OCI-LY1 (cell line): ENCODE results near the gene BIN2.
"Not testable (repeated sequence)": the region's sequence is repeated elsewhere in the genome, so short reads cannot be mapped to it uniquely, and the experiment has no call there.

Source experiments
- H2AFZ ChIP-seq: fragments of 200-600 bp; sonication (generic), shearing (Covaris generic); 2 replicates; pipeline ENCODE4 v1.6.0; 2014; ENCODE audit warnings: antibody characterized with exemption, mild to moderate bottlenecking, low read length
- H3F3A ChIP-seq: fragments of 200-600 bp; sonication (generic), shearing (Covaris generic); 2 replicates; pipeline ENCODE4 v1.6.0; 2014; ENCODE audit warnings: mild to moderate bottlenecking, antibody characterized with exemption, low read length, moderate library complexity; ENCODE audit not compliant: insufficient read depth
- H3K27ac ChIP-seq: fragments of 200-600 bp; sonication (generic); 2 replicates; pipeline ENCODE4 v1.5.1; 2014; ENCODE audit warnings: low read length, mixed run types, mild to moderate bottlenecking, low read depth; ENCODE audit not compliant: poor library complexity, severe bottlenecking
- H3K27me3 ChIP-seq: fragments of 200-600 bp; sonication (generic); 2 replicates; pipeline ENCODE4 v1.6.0; 2014; ENCODE audit warnings: antibody characterized with exemption, mild to moderate bottlenecking, low read length, moderate library complexity; ENCODE audit not compliant: insufficient read depth
- H3K36me3 ChIP-seq: fragments of 200-600 bp; sonication (generic); 2 replicates; pipeline ENCODE4 v1.6.1; 2014; ENCODE audit warnings: mild to moderate bottlenecking, antibody characterized with exemption, low read length, moderate library complexity, mixed read lengths; ENCODE audit not compliant: insufficient read depth
- H3K4me1 ChIP-seq: fragments of 200-600 bp; sonication (generic); 2 replicates; pipeline ENCODE4 v1.5.1; 2014; ENCODE audit warnings: mild to moderate bottlenecking, low read length, moderate library complexity; ENCODE audit not compliant: insufficient read depth, severe bottlenecking
- H3K4me2 ChIP-seq: fragments of 200-600 bp; sonication (generic), shearing (Covaris generic); 2 replicates; pipeline ENCODE4 v1.6.1; 2014; ENCODE audit warnings: low read length
- H3K4me3 ChIP-seq: fragments of 200-600 bp; sonication (generic); 2 replicates; pipeline ENCODE4 v1.5.1; 2014; ENCODE audit warnings: low read length, low read depth, mild to moderate bottlenecking, mixed read lengths; ENCODE audit not compliant: poor library complexity, severe bottlenecking
- H3K79me2 ChIP-seq: fragments of 200-600 bp; shearing (Covaris generic); 2 replicates; pipeline ENCODE4 v1.6.1; 2016; ENCODE audit warnings: mixed run types, low read length, mixed read lengths; ENCODE audit not compliant: insufficient read depth
- H3K9ac ChIP-seq: fragments of 200-600 bp; sonication (generic), shearing (Covaris generic); 2 replicates; pipeline ENCODE4 v1.6.1; 2014; ENCODE audit warnings: mild to moderate bottlenecking, low read length, mixed read lengths
- H3K9me2 ChIP-seq: fragments of 200-600 bp; sonication (generic), shearing (Covaris generic); 2 replicates; pipeline ENCODE4 v1.6.1; 2014; ENCODE audit warnings: low read depth, mild to moderate bottlenecking, low read length, mixed read lengths
- H3K9me3 ChIP-seq: fragments of 200-600 bp; shearing (Covaris generic); 2 replicates; pipeline ENCODE4 v1.6.1; 2014; ENCODE audit warnings: low read length, mixed read lengths
- H4K20me1 ChIP-seq: fragments of 200-600 bp; sonication (generic), shearing (Covaris generic); 2 replicates; pipeline ENCODE4 v1.6.0; 2016; ENCODE audit warnings: mild to moderate bottlenecking, low read length; ENCODE audit not compliant: insufficient read depth
- EZH2 ChIP-seq: fragments of 200-600 bp; sonication (generic), shearing (Covaris generic); IDR thresholded peaks from 2 replicates; pipeline ENCODE4 v1.8.0; 2017; ENCODE audit warnings: borderline replicate concordance, mixed run types, mild to moderate bottlenecking, antibody characterized with exemption, low read length, moderate library complexity, mixed read lengths
- TF ChIP-seq, protein P1 (sequence below): fragments of 200-600 bp; sonication (generic), shearing (Covaris generic); IDR thresholded peaks from 2 replicates; pipeline ENCODE4 v1.5.1; 2017; ENCODE audit warnings: mild to moderate bottlenecking, antibody characterized with exemption, low read length, moderate library complexity, mixed read lengths

The BIN2 gene

DNA sequence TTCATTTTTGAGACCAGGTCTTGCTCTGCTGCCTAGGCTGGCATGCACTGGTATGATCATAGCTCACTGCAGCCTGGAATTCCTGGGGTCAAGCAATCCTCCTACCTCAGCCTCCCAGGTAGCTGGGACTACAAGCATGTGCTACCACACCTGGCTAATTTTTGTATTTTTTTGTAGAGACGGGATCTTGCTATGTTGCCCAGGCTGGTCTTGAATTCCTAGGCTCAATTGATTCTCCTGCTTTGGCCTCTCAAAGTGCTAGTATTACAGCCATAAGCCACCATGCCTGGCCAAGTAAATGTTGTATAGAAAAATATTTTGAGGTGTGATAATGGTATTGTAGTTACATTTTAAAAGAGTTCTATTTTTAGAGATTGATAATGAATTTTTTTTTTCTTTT lies 12.6 kb downstream of the BIN2 start:
- Histone ChIP-seq H3K4me2 (no peak overlapping the region), H3K27me3 (0 out of 2 replicates have a peak, but pooled peaks cover 3% of the 10 kb centered on the region), H3K27ac (no peak overlapping the region), H3K9me2 (no peaks in the 10 kb centered on the region), H3K79me2 (no peaks in the 10 kb centered on the region), H3K4me3 (no peak overlapping the region), H3K9me3 (no peaks in the 10 kb centered on the region), H3K4me1 (no peaks in the 10 kb centered on the region), H3K9ac (no peak overlapping the region), H3F3A (no peaks in the 10 kb centered on the region), H3K36me3 (no peaks in the 10 kb centered on the region), H4K20me1 (no peaks in the 10 kb centered on the region), H2AFZ (no peak overlapping the region)
- TF ChIP-seq, protein P1, sequence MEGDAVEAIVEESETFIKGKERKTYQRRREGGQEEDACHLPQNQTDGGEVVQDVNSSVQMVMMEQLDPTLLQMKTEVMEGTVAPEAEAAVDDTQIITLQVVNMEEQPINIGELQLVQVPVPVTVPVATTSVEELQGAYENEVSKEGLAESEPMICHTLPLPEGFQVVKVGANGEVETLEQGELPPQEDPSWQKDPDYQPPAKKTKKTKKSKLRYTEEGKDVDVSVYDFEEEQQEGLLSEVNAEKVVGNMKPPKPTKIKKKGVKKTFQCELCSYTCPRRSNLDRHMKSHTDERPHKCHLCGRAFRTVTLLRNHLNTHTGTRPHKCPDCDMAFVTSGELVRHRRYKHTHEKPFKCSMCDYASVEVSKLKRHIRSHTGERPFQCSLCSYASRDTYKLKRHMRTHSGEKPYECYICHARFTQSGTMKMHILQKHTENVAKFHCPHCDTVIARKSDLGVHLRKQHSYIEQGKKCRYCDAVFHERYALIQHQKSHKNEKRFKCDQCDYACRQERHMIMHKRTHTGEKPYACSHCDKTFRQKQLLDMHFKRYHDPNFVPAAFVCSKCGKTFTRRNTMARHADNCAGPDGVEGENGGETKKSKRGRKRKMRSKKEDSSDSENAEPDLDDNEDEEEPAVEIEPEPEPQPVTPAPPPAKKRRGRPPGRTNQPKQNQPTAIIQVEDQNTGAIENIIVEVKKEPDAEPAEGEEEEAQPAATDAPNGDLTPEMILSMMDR: no peak
- no peak for TF ChIP-seq EZH2

DNA sequence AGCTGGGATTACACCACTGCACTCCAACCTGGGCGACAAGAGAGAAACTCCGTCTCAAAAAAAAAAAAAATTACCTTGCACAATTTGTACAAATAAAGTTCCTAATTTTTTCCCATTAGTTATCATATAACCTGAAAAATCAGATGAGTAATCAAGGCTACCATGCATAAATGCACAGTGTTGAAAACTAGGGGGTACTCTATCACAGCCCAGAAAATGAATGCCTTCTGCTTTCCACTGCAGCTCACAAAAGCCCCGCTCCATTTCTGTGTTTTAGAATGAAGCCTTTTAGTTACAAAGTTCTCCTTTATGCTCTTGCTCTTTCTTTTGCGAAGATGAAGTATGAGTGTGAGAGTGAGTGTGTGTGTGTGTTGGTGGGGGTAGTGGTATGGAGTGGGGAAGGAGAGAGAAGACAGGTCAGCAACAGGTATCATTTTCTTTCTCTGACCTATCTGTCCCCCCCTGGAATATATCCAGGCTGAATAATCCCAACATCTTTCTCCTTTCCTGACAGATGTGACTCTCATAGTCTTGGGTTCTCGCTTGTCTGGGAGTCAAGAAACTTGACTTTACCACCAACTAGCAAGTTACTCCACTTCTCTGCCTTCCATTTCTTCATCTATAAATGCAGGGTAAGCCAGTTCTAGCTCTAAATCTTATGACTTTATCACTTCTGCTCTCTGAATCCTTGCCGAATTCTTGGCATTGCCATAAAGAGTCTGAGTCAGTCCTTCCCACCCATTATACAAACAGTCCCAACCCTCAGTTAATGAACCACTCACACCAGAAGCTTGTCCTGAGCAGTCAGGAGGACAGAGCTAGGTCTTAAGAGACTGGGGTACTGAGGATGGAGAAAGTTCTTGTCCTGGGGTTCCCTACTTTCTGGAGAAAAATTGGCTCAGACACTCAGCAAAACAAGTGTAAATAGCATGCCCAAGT lies 16.1 kb downstream of the BIN2 start:
- Histone ChIP-seq H3K4me2 (no peak overlapping the region), H3K27ac (no peak overlapping the region)

DNA sequence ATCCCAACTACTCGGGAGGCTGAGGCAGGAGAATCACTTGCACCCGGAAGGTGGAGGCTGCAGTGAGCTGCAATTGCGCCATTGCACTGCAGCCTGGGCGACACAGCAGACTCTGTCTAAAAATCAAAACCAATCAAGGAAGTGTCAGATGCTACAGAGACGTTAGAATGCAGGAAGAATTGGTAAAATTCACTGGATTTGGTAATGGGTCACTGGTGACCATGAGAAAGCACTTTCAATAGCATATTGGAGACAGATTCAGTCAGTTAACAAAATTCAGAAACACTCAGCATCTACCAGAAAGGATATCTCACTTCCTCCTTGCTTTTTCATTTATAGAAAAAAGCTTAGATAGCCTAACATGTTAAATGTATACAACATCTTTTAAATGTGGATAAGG lies 17.5 kb downstream of the BIN2 start:
- H3K4me1 ChIP-seq: no peaks in the 10 kb centered on the region
- no peaks in the 10 kb centered on the region for H3K36me3 ChIP-seq

More for the DNA sequence above, 16.1 kb downstream of the BIN2 start:
- no peak overlapping the region for H2AFZ ChIP-seq
- no peaks in the 10 kb centered on the region for H3K36me3 ChIP-seq
- TF ChIP-seq, protein P1: no peak
- no peak for TF ChIP-seq EZH2
- H3K4me3 ChIP-seq: no peak overlapping the region
- H3K79me2 ChIP-seq: no peaks in the 10 kb centered on the region
- no peaks in the 10 kb centered on the region for H3F3A ChIP-seq
- no peaks in the 10 kb centered on the region for H3K4me1 ChIP-seq
- H4K20me1 ChIP-seq: no peaks in the 10 kb centered on the region
- H3K9ac ChIP-seq: no peak overlapping the region
- H3K9me3 ChIP-seq: no peaks in the 10 kb centered on the region
- H3K27me3 ChIP-seq: no peaks in the 10 kb centered on the region
- no peaks in the 10 kb centered on the region for H3K9me2 ChIP-seq

DNA sequence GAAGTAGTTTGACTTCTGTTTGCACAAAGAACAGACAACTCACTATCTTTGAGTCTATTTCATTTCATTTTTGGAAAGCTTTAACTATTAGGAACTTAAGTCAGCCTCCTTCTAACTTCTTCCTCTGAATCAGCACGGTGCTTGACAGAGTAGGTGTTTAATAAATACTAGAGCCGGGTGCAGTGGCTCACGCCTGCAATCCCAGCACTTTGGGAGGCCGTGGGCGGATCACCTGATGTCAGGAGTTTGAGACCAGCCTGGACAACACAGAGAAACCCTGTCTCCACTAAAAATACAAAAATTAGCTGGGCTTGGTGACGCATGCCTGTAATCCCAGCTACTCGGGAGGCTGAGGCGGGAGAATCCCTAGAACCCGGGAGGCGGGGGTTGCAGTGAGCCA lies 23.2 kb downstream of the BIN2 start:
- H3K4me2 ChIP-seq, H3F3A ChIP-seq, H3K9ac ChIP-seq, H3K9me3 ChIP-seq, H3K27me3 ChIP-seq, H2AFZ ChIP-seq, H3K4me3 ChIP-seq, H3K4me1 ChIP-seq, H3K79me2 ChIP-seq, H4K20me1 ChIP-seq, H3K27ac ChIP-seq, H3K9me2 ChIP-seq, H3K36me3 ChIP-seq: not testable (repeated sequence)

More for the DNA sequence above, 17.5 kb downstream of the BIN2 start:
- H3K27ac ChIP-seq: no peak overlapping the region
- H4K20me1 ChIP-seq: no peaks in the 10 kb centered on the region
- H3K9ac ChIP-seq: no peak overlapping the region
- H2AFZ ChIP-seq: no peak overlapping the region
- no peaks in the 10 kb centered on the region for H3F3A ChIP-seq
- H3K9me2 ChIP-seq: no peaks in the 10 kb centered on the region
- no peaks in the 10 kb centered on the region for H3K9me3 ChIP-seq
- H3K4me2 ChIP-seq: no peak overlapping the region
- H3K27me3 ChIP-seq: peaks cover 4% of the 10 kb centered on the region; the same call in 1 of the 2 replicates
- H3K79me2 ChIP-seq: no peaks in the 10 kb centered on the region
- TF ChIP-seq EZH2: no peak
- TF ChIP-seq, protein P1: no peak
- no peak overlapping the region for H3K4me3 ChIP-seq
